SK-N-MC (cell line): ENCODE results near the gene HRG.
"Not testable (repeated sequence)": the region's sequence is repeated elsewhere in the genome, so short reads cannot be mapped to it uniquely, and the experiment has no call there.

Experiments used
- DNase-seq: peaks from one replicate; pipeline ENCODE4 v3.0.0-alpha.2; 2011; ENCODE audit warnings: low read depth, low spot score
- H3K27ac ChIP-seq: fragments of 200-600 bp; sonication (generic); 2 replicates; pipeline ENCODE4 v1.5.1; 2016; ENCODE audit warnings: mixed run types
- H3K36me3 ChIP-seq: fragments of 200-600 bp; sonication (generic); 2 replicates; pipeline ENCODE4 v1.6.1; 2017; ENCODE audit warnings: antibody characterized with exemption, low read length, mixed read lengths; ENCODE audit not compliant: insufficient read depth
- H3K4me3 ChIP-seq: fragments of 200-600 bp; sonication (generic); 2 replicates; pipeline ENCODE4 v1.5.1; 2016
- H3K9ac ChIP-seq: fragments of 200-600 bp; sonication (generic); 2 replicates; pipeline ENCODE4 v1.8.0; 2017; ENCODE audit warnings: mixed run types, mixed read lengths; ENCODE audit not compliant: insufficient read length
- H3K9me3 ChIP-seq: fragments of 200-600 bp; sonication (generic); 2 replicates; pipeline ENCODE4 v1.6.1; 2017; ENCODE audit warnings: low read depth, mild to moderate bottlenecking, antibody characterized with exemption, low read length, moderate library complexity, mixed read lengths
- EZH2 ChIP-seq: fragments of 200-600 bp; sonication (generic); IDR thresholded peaks from one replicate; pipeline ENCODE4 v1.6.1; 2017; ENCODE audit warnings: antibody characterized with exemption
- FOXP2 ChIP-seq: optimal IDR thresholded peaks from 2 replicates; pipeline ENCODE3; 2011; ENCODE audit warnings: mild to moderate bottlenecking, moderate library complexity; ENCODE audit not compliant: insufficient read depth; ENCODE audit errors: extremely low read length, control extremely low read depth
- POLR2AphosphoS5 ChIP-seq: IDR thresholded peaks from 2 replicates; pipeline ENCODE4 v1.6.1; 2012; ENCODE audit warnings: mild to moderate bottlenecking, low read depth, low read length, borderline replicate concordance

The HRG gene

GRCh38 chr3:186694288-186695032 is 28.6 kb downstream of the HRG start:
- no peak for DNase-seq

DNA sequence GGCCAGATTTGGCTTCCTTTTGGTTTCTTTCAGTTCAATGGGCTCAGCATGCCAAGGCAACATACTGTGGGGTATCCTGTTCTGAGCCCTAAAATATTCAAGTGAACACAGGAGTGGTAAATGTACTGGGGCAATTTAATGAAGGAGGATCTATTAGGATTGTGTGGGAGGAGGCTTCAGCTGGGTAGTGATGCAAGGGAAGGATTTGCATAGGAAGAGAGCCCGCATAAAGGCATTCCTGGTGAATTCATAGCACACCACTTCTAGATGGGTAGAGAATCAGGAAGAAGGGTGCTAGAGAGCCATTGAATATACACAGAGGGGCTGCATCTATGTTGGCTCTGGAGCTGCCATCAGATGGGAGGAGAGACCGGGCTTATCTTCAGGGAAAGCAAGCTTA is 30.7 kb downstream of the HRG start:
- H3K4me3 ChIP-seq: no peak overlapping the region
- no peak for TF ChIP-seq EZH2
- TF ChIP-seq FOXP2: no peak
- no peak for TF ChIP-seq POLR2AphosphoS5
- no peaks in the 10 kb centered on the region for H3K36me3 ChIP-seq
- no peaks in the 10 kb centered on the region for H3K9me3 ChIP-seq
- no peak for DNase-seq
- no peak overlapping the region for H3K9ac ChIP-seq
- no peak overlapping the region for H3K27ac ChIP-seq

More at GRCh38 chr3:186694288-186695032, 28.6 kb downstream of the HRG start:
- Histone ChIP-seq H3K9ac (no peak overlapping the region), H3K27ac (no peak overlapping the region), H3K4me3 (no peak overlapping the region), H3K9me3 (no peaks in the 10 kb centered on the region), H3K36me3 (no peaks in the 10 kb centered on the region)
- no peak for TF ChIP-seq EZH2
- no peak for TF ChIP-seq FOXP2
- no peak for TF ChIP-seq POLR2AphosphoS5

GRCh38 chr3:186697510-186697909 is 31.7 kb downstream of the HRG start:
- no peak overlapping the region for H3K4me3 ChIP-seq
- DNase-seq: no peak
- no peak overlapping the region for H3K9ac ChIP-seq
- H3K36me3 ChIP-seq: no peaks in the 10 kb centered on the region
- H3K27ac ChIP-seq: no peak overlapping the region
- TF ChIP-seq FOXP2 (no peak), EZH2 (no peak), POLR2AphosphoS5 (no peak)
- H3K9me3 ChIP-seq: no peaks in the 10 kb centered on the region

DNA sequence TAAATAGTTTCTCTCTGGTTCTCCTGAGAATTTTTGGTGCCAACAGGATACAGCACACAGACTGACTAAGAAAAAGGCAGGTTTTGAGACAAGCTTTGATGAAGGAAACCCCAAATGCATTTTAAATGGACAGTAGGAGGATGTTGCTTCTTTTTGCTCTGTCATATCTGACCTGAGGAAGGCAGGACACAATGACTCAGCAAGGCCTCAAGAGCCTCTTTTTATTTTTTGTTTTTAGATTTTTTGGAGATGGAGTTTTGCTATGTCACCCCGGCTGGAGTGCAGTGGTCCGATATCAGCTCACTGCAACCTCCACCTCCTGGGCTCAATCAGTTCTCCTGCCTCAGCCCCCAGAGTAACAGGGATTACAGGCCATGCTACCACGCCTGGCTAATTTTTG is 34.5 kb downstream of the HRG start:
- Histone ChIP-seq H3K27ac (no peak overlapping the region), H3K4me3 (no peak overlapping the region), H3K36me3 (no peaks in the 10 kb centered on the region), H3K9me3 (no peaks in the 10 kb centered on the region), H3K9ac (no peak overlapping the region)
- TF ChIP-seq FOXP2 (no peak), POLR2AphosphoS5 (no peak), EZH2 (no peak)
- no peak for DNase-seq

GRCh38 chr3:186702451-186702850 is 36.6 kb downstream of the HRG start:
- not testable (repeated sequence) for H3K9ac ChIP-seq, H3K9me3 ChIP-seq, H3K4me3 ChIP-seq, DNase-seq, H3K27ac ChIP-seq, H3K36me3 ChIP-seq

GRCh38 chr3:186705882-186706780 is 40.3 kb downstream of the HRG start:
- Histone ChIP-seq H3K27ac (no peak overlapping the region), H3K9me3 (no peaks in the 10 kb centered on the region), H3K4me3 (no peak overlapping the region), H3K9ac (no peak overlapping the region), H3K36me3 (no peaks in the 10 kb centered on the region)
- TF ChIP-seq POLR2AphosphoS5 (no peak), FOXP2 (no peak), EZH2 (no peak)
- no peak for DNase-seq

- Histone ChIP-seq H3K36me3 (no peaks in the 10 kb centered on the region), H3K4me3 (no peak overlapping the region), H3K9ac (no peak overlapping the region), H3K9me3 (no peaks in the 10 kb centered on the region), H3K27ac (no peak overlapping the region)
- no peak for TF ChIP-seq POLR2AphosphoS5
- TF ChIP-seq FOXP2: no peak
- no peak for TF ChIP-seq EZH2
- no peak for DNase-seq
These were observed 43.3 kb downstream of the HRG start for GRCh38 chr3:186708983-186709679.

DNA sequence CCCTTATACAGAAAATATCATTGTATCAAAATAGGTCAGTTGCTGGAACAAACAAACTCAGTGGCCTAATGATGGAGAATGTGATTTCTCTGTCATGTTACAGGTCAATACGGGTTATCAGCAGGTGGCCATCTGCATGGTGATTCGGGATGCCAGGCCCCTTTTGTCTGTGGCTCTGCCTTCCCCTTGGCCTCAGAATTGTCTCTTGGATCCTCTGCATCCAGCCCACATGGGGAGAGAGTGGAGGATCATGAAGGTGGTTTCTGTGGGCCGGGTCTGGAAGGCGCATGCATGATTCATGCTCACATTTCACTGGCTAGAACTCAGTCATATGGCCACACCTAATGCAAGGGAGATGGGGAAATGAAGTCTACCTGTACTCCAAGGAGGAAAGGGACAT is 44.9 kb downstream of the HRG start:
- not testable (repeated sequence) for H3K9ac ChIP-seq, H3K27ac ChIP-seq, DNase-seq, H3K36me3 ChIP-seq, H3K9me3 ChIP-seq, H3K4me3 ChIP-seq
